Ovary (tissue), 3 donors: ENCODE results near the gene DAPK1.

Source experiments
- POLR2A ChIP-seq: fragments of 450-650 bp; IDR thresholded peaks from one replicate; pipeline ENCODE4 v1.6.1; 2017; ENCODE audit warnings: antibody characterized with exemption, mild to moderate bottlenecking, moderate library complexity
- TF ChIP-seq, protein P1 (sequence below), 3 donors: fragments of 450-650 bp in 2 of 3; fragments of 200-600 bp in 1 of 3; IDR thresholded peaks; one replicate each; pipeline versions ENCODE4 v1.5.1 to v1.8.0; 2016 to 2022; ENCODE audit warnings: antibody characterized with exemption in 3 of 3, mild to moderate bottlenecking in 1 of 3
- donor health status: DM: no; HTN: no; CAD: no.

DNA sequence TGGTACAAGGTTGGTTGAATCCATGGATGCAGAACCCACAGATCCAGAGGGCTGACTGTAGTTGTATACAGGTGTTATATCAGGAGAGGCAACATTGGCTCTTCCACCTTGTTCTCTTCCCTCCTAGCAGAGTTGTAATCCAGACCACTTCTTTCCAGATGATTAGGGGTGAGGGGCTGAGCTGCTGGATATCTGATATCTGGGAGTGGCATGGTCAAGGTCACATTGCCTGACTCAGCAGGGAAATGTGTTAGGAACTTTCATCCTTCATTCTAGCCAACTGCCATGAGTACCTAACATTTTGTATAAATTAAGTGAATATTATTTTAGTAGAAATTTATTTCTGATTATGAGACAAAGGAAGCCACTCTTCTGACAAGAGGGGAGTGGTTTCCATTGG lies 7.3 kb downstream of the DAPK1 start:
- TF ChIP-seq, protein P1, sequence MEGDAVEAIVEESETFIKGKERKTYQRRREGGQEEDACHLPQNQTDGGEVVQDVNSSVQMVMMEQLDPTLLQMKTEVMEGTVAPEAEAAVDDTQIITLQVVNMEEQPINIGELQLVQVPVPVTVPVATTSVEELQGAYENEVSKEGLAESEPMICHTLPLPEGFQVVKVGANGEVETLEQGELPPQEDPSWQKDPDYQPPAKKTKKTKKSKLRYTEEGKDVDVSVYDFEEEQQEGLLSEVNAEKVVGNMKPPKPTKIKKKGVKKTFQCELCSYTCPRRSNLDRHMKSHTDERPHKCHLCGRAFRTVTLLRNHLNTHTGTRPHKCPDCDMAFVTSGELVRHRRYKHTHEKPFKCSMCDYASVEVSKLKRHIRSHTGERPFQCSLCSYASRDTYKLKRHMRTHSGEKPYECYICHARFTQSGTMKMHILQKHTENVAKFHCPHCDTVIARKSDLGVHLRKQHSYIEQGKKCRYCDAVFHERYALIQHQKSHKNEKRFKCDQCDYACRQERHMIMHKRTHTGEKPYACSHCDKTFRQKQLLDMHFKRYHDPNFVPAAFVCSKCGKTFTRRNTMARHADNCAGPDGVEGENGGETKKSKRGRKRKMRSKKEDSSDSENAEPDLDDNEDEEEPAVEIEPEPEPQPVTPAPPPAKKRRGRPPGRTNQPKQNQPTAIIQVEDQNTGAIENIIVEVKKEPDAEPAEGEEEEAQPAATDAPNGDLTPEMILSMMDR (IDR thresholded peaks at IDR 0.05): no peak
- TF ChIP-seq POLR2A: no peak
